ENCODE measurements around the gene ZNF684.

Gene ZNF684

DNA sequence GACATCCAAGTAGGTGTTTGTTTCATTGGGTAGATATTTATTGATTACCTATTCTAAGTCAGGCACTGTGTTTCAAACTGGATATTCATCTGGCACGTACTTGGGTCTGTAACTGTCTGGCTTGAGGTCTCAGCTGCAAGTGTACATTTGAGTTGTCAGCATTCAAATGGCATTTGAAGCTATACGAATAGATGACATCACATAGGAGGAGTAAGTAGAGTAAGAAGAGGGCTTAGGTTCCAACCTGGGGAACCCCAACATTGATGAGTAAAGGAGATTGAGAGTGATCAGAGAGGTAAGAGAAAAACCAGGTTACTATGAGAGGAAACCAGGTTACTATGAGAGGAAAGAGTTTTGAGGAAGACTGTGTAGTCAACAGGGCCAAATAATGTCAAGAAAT is 30.7 kb downstream of the ZNF684 start:
- Histone ChIP-seq H3K4me3 (ENCODE audit: low read depth, low read length, poor library complexity, severe bottlenecking) (no peak overlapping the region), H3K9me3 (ENCODE audit: low read length) (no peaks in the 10 kb centered on the region), H3K4me2 (ENCODE audit: low read length) (no peak overlapping the region), H4K20me1 (ENCODE audit: insufficient read depth, low read length) (no peaks in the 10 kb centered on the region), H3K9me2 (ENCODE audit: low read depth, low read length) (no peaks in the 10 kb centered on the region), H3K79me2 (ENCODE audit: insufficient read depth, low read length) (no peaks in the 10 kb centered on the region), H3K9ac (ENCODE audit: low read length) (no peak overlapping the region), H3K4me1 (ENCODE audit: insufficient read depth, low read length, severe bottlenecking) (no peaks in the 10 kb centered on the region), H3K36me3 (ENCODE audit: insufficient read depth, low read length) (no peaks in the 10 kb centered on the region), H3K27me3 (ENCODE audit: insufficient read depth, low read length) (no peaks in the 10 kb centered on the region), H3K27ac (ENCODE audit: low read depth, low read length, poor library complexity, severe bottlenecking) (no peak overlapping the region), H2AFZ (ENCODE audit: low read length) (no peak overlapping the region), H3F3A (ENCODE audit: insufficient read depth, low read length) (no peaks in the 10 kb centered on the region)
- TF ChIP-seq, protein P1, sequence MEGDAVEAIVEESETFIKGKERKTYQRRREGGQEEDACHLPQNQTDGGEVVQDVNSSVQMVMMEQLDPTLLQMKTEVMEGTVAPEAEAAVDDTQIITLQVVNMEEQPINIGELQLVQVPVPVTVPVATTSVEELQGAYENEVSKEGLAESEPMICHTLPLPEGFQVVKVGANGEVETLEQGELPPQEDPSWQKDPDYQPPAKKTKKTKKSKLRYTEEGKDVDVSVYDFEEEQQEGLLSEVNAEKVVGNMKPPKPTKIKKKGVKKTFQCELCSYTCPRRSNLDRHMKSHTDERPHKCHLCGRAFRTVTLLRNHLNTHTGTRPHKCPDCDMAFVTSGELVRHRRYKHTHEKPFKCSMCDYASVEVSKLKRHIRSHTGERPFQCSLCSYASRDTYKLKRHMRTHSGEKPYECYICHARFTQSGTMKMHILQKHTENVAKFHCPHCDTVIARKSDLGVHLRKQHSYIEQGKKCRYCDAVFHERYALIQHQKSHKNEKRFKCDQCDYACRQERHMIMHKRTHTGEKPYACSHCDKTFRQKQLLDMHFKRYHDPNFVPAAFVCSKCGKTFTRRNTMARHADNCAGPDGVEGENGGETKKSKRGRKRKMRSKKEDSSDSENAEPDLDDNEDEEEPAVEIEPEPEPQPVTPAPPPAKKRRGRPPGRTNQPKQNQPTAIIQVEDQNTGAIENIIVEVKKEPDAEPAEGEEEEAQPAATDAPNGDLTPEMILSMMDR (IDR thresholded peaks at IDR 0.05; ENCODE audit: low read length): no peak
- TF ChIP-seq EZH2 (IDR thresholded peaks at IDR 0.05; ENCODE audit: borderline replicate concordance, low read length): no peak

GRCh38 chr1:40563266-40563665 is 31.8 kb downstream of the ZNF684 start:
- Histone ChIP-seq H3K4me3 (ENCODE audit: low read depth, low read length, poor library complexity, severe bottlenecking) (no peak overlapping the region), H3K9me2 (ENCODE audit: low read depth, low read length) (no peaks in the 10 kb centered on the region), H3K79me2 (ENCODE audit: insufficient read depth, low read length) (no peaks in the 10 kb centered on the region)

GRCh38 chr1:40564506-40564905 is 33.1 kb downstream of the ZNF684 start:
- H3K9ac ChIP-seq (ENCODE audit: low read length): no peak overlapping the region
- no peaks in the 10 kb centered on the region for H3F3A ChIP-seq (ENCODE audit: insufficient read depth, low read length)
- no peak overlapping the region for H3K4me2 ChIP-seq (ENCODE audit: low read length)
- H4K20me1 ChIP-seq (ENCODE audit: insufficient read depth, low read length): no peaks in the 10 kb centered on the region
- no peaks in the 10 kb centered on the region for H3K9me3 ChIP-seq (ENCODE audit: low read length)
- H3K9me2 ChIP-seq (ENCODE audit: low read depth, low read length): no peaks in the 10 kb centered on the region
- H3K4me3 ChIP-seq (ENCODE audit: low read depth, low read length, poor library complexity, severe bottlenecking): no peak overlapping the region
- H3K27me3 ChIP-seq (ENCODE audit: insufficient read depth, low read length): no peaks in the 10 kb centered on the region
- H3K79me2 ChIP-seq (ENCODE audit: insufficient read depth, low read length): no peaks in the 10 kb centered on the region
- no peak overlapping the region for H2AFZ ChIP-seq (ENCODE audit: low read length)
- no peak overlapping the region for H3K27ac ChIP-seq (ENCODE audit: low read depth, low read length, poor library complexity, severe bottlenecking)
- TF ChIP-seq, protein P1 (IDR thresholded peaks at IDR 0.05; ENCODE audit: low read length): no peak
- no peak for TF ChIP-seq EZH2 (IDR thresholded peaks at IDR 0.05; ENCODE audit: borderline replicate concordance, low read length)
- no peaks in the 10 kb centered on the region for H3K4me1 ChIP-seq (ENCODE audit: insufficient read depth, low read length, severe bottlenecking)
- no peaks in the 10 kb centered on the region for H3K36me3 ChIP-seq (ENCODE audit: insufficient read depth, low read length)

More at GRCh38 chr1:40563266-40563665, 31.8 kb downstream of the ZNF684 start:
- H2AFZ ChIP-seq (ENCODE audit: low read length): no peak overlapping the region
- no peaks in the 10 kb centered on the region for H3F3A ChIP-seq (ENCODE audit: insufficient read depth, low read length)
- no peaks in the 10 kb centered on the region for H4K20me1 ChIP-seq (ENCODE audit: insufficient read depth, low read length)
- no peaks in the 10 kb centered on the region for H3K4me1 ChIP-seq (ENCODE audit: insufficient read depth, low read length, severe bottlenecking)
- TF ChIP-seq, protein P1 (IDR thresholded peaks at IDR 0.05; ENCODE audit: low read length): no peak
- TF ChIP-seq EZH2 (IDR thresholded peaks at IDR 0.05; ENCODE audit: borderline replicate concordance, low read length): no peak
- no peak overlapping the region for H3K9ac ChIP-seq (ENCODE audit: low read length)
- H3K9me3 ChIP-seq (ENCODE audit: low read length): no peaks in the 10 kb centered on the region
- no peaks in the 10 kb centered on the region for H3K27me3 ChIP-seq (ENCODE audit: insufficient read depth, low read length)
- H3K4me2 ChIP-seq (ENCODE audit: low read length): no peak overlapping the region
- H3K27ac ChIP-seq (ENCODE audit: low read depth, low read length, poor library complexity, severe bottlenecking): no peak overlapping the region
- no peaks in the 10 kb centered on the region for H3K36me3 ChIP-seq (ENCODE audit: insufficient read depth, low read length)
